Inflammatory macrophage treated with lipopolysaccharide for 1 hour (primary cell): Measurements from ENCODE around the gene CYP27C1.
"Not testable (repeated sequence)": the region's sequence is repeated elsewhere in the genome, so short reads cannot be mapped to it uniquely, and the experiment has no call there.

Experiments
- DNase-seq, 2 donors: peaks; one replicate each; pipeline ENCODE4 v3.0.0-alpha.2; 2020 to 2022

The CYP27C1 gene

GRCh38 chr2:127169066-127169660 is 50.9 kb downstream of the CYP27C1 start:
- DNase-seq: no peak

- DNase-seq: no peak
These were observed 53.8 kb downstream of the CYP27C1 start for GRCh38 chr2:127166231-127166860.

GRCh38 chr2:127165539-127165935 is 54.6 kb downstream of the CYP27C1 start:
- DNase-seq: no peak

- no peak for DNase-seq
These were observed 55.1 kb downstream of the CYP27C1 start for GRCh38 chr2:127164761-127165538.

GRCh38 chr2:127163921-127164320 is 56.2 kb downstream of the CYP27C1 start:
- no peak for DNase-seq

- DNase-seq: not testable (repeated sequence)
These were observed 57.1 kb downstream of the CYP27C1 start for GRCh38 chr2:127163090-127163406.

GRCh38 chr2:127162261-127163089 is 57.6 kb downstream of the CYP27C1 start:
- no peak for DNase-seq

GRCh38 chr2:127161176-127162136 is 58.6 kb downstream of the CYP27C1 start:
- no peak for DNase-seq

GRCh38 chr2:127160676-127161075 is 59.4 kb downstream of the CYP27C1 start:
- no peak for DNase-seq

GRCh38 chr2:127159543-127159942 is 60.6 kb downstream of the CYP27C1 start:
- no peak for DNase-seq

- DNase-seq: peak; percentile 75 to 79
These were observed 61.3 kb downstream of the CYP27C1 start for GRCh38 chr2:127158614-127159290.

GRCh38 chr2:127157651-127158485 is 62.2 kb downstream of the CYP27C1 start:
- DNase-seq: no peak

- no peak for DNase-seq
These were observed 63.0 kb downstream of the CYP27C1 start for GRCh38 chr2:127157114-127157513.

- DNase-seq: no peak
These were observed 64.2 kb downstream of the CYP27C1 start for GRCh38 chr2:127155947-127156346.

- DNase-seq: no peak
These were observed 65.0 kb downstream of the CYP27C1 start for GRCh38 chr2:127155028-127155581.

GRCh38 chr2:127154396-127154795 is 65.7 kb downstream of the CYP27C1 start:
- no peak for DNase-seq

GRCh38 chr2:127153691-127154158 is 66.4 kb downstream of the CYP27C1 start:
- DNase-seq: no peak

- no peak for DNase-seq
These were observed 69.1 kb downstream of the CYP27C1 start for GRCh38 chr2:127150996-127151395.

GRCh38 chr2:127149384-127149783 is 70.7 kb downstream of the CYP27C1 start:
- DNase-seq: no peak
